ENCODE data around the gene HNF1A. TPM values are rescaled to one million over a fixed set of nuclear protein-coding genes. Genes with fewer than 3 reads are reported as not detected.

Gene HNF1A
- total and polyA plus RNA-seq, 10 of the 15 experiments (the other 5 are each of a cell fraction or from before 2014, with no cell fraction given): 0.10 TPM; not detected in 9

GRCh38 chr12:120992989-120993388, 14.6 kb downstream of the HNF1A start:
- Histone ChIP-seq H2AFZ (ENCODE audit: control insufficient read depth, low read depth, low read length) (no peak overlapping the region), H3K4me1 (ENCODE audit: control insufficient read depth, insufficient read depth, low read length) (no peaks in the 10 kb centered on the region), H3K4me2 (ENCODE audit: control insufficient read depth, insufficient read depth) (no peak overlapping the region), H3K27ac (ENCODE audit: control insufficient read depth, insufficient read depth) (no peak overlapping the region), H3K79me2 (ENCODE audit: control insufficient read depth, insufficient read depth, low read length) (no peaks in the 10 kb centered on the region), H3K4me3 (no peak overlapping the region), H3K27me3 (replicated peaks in 1 of 2; ENCODE audit: control insufficient read depth in 2 of 2, insufficient read depth in 2 of 2, low read length in 1 of 2) (no peaks in the 10 kb centered on the region), H4K20me1 (ENCODE audit: control insufficient read depth, insufficient read depth) (no peaks in the 10 kb centered on the region), H3K36me3 (ENCODE audit: control insufficient read depth in 2 of 2, insufficient read depth in 2 of 2, low read length in 1 of 2) (no peaks in the 10 kb centered on the region), H3K9me3 (replicated peaks; ENCODE audit: control insufficient read depth, insufficient read depth, low read length) (no peaks in the 10 kb centered on the region), H3K9ac (ENCODE audit: control insufficient read depth, insufficient read depth, low read length) (no peak overlapping the region)
- no TSS peak for BruUV-seq (replicated peaks)
- FAIRE-seq (no peak), ATAC-seq (no peak), DNase-seq (ENCODE audit: low read depth, low spot score) (no peak)
- no peak for TF ChIP-seq ZNF24 (IDR thresholded peaks at IDR 0.05)
- TF ChIP-seq BACH1 (IDR thresholded peaks at IDR 0.05; ENCODE audit: borderline replicate concordance): no peak
- no peak for TF ChIP-seq SIX5 (IDR thresholded peaks at IDR 0.05; ENCODE audit: low read depth, low read length, severe bottlenecking)
- TF ChIP-seq MYC (IDR thresholded peaks at IDR 0.05; ENCODE audit: insufficient read depth, insufficient read length, insufficient replicate concordance, low read length, severe bottlenecking): no peak
- TF ChIP-seq DPF2 (IDR thresholded peaks at IDR 0.05): no peak
- intact Hi-C loops (cut with micrococcal nuclease; ENCODE audit: unreplicated experiment) (no loop called here), in situ Hi-C loops (cut with MboI) (no loop called here)
- CTCF ChIA-PET: interaction anchor here (0.9 to 2.3 kb wide), 5 partner anchors 12 to 410 kb away, joined by 3 to 7 read pairs (median 3); no protein-coding TSS in a partner anchor
- RAD21 ChIA-PET (ENCODE audit: unreplicated experiment): no interaction called here
- 32% methylated on average over 1 of the region's 1 CpG for WGBS (ENCODE audit: insufficient coverage, insufficient replicate concordance, low lambda C conversion rate, missing lambda C conversion rate)
- SMC1A ChIA-PET (ENCODE audit: uncharacterized antibody, unreplicated experiment): interaction anchor here (0.5 to 1.7 kb wide), 4 partner anchors 9 to 92 kb away, joined by 3 to 6 read pairs (median 4); no protein-coding TSS in a partner anchor
- POLR2A ChIA-PET: interaction anchor here (0.5 kb wide), 1 partner anchor 13 kb away, joined by 3 read pairs; no protein-coding TSS in a partner anchor

- H3K27me3 ChIP-seq (replicated peaks in 1 of 2; ENCODE audit: control insufficient read depth in 2 of 2, insufficient read depth in 2 of 2, low read length in 1 of 2): no peaks in the 10 kb centered on the region
- RAD21 ChIA-PET (ENCODE audit: unreplicated experiment): no interaction called here
- WGBS (ENCODE audit: insufficient coverage, insufficient replicate concordance, low lambda C conversion rate, missing lambda C conversion rate): 48% methylated on average over 11 of the region's 11 CpGs
- no peak overlapping the region for H3K4me3 ChIP-seq
- FAIRE-seq: no peak
- no peaks in the 10 kb centered on the region for H4K20me1 ChIP-seq (ENCODE audit: control insufficient read depth, insufficient read depth)
- ATAC-seq: no peak
- SMC1A ChIA-PET (ENCODE audit: uncharacterized antibody, unreplicated experiment): interaction anchor here (1.3 to 1.5 kb wide), 2 partner anchors 9 to 63 kb away, joined by 3 to 6 read pairs; no protein-coding TSS in a partner anchor
- TF ChIP-seq WRNIP1 (IDR thresholded peaks at IDR 0.05; ENCODE audit: borderline replicate concordance, low read depth, low read length): no peak
- TF ChIP-seq, protein P1, sequence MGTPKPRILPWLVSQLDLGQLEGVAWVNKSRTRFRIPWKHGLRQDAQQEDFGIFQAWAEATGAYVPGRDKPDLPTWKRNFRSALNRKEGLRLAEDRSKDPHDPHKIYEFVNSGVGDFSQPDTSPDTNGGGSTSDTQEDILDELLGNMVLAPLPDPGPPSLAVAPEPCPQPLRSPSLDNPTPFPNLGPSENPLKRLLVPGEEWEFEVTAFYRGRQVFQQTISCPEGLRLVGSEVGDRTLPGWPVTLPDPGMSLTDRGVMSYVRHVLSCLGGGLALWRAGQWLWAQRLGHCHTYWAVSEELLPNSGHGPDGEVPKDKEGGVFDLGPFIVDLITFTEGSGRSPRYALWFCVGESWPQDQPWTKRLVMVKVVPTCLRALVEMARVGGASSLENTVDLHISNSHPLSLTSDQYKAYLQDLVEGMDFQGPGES (IDR thresholded peaks at IDR 0.05): no peak
- no peak for TF ChIP-seq NR2F1 (conservative IDR thresholded peaks at IDR 0.05)
- no peak for TF ChIP-seq ZZZ3 (IDR thresholded peaks at IDR 0.05; ENCODE audit: control insufficient read depth, insufficient read length, low read depth)
- no peak for TF ChIP-seq E4F1 (IDR thresholded peaks at IDR 0.05; ENCODE audit: borderline replicate concordance, partially characterized antibody)
- TF ChIP-seq SUZ12 (IDR thresholded peaks at IDR 0.05; ENCODE audit: unreplicated experiment): no peak
- no peak for TF ChIP-seq ATF7 (IDR thresholded peaks at IDR 0.05; ENCODE audit: low read depth)
- no peak for TF ChIP-seq PML (IDR thresholded peaks at IDR 0.05; ENCODE audit: low read length)
- no peak for TF ChIP-seq MEF2A (IDR thresholded peaks at IDR 0.05; ENCODE audit: insufficient read depth, low read depth, low read length)
- no peak for TF ChIP-seq GABPA (IDR thresholded peaks at IDR 0.05; ENCODE audit: low read depth)
- H3K4me1 ChIP-seq (ENCODE audit: control insufficient read depth, insufficient read depth, low read length): no peaks in the 10 kb centered on the region
- BruUV-seq (replicated peaks): no TSS peak
- no peak overlapping the region for H2AFZ ChIP-seq (ENCODE audit: control insufficient read depth, low read depth, low read length)
- H3K27ac ChIP-seq (ENCODE audit: control insufficient read depth, insufficient read depth): no peak overlapping the region
- POLR2A ChIA-PET: no interaction called here
- intact Hi-C loops (cut with micrococcal nuclease; ENCODE audit: unreplicated experiment): no loop called here
- H3K79me2 ChIP-seq (ENCODE audit: control insufficient read depth, insufficient read depth, low read length): no peaks in the 10 kb centered on the region
- CTCF ChIA-PET: interaction anchor here (1.2 to 2.3 kb wide), 3 partner anchors 12 to 67 kb away, joined by 3 to 7 read pairs (median 3); no protein-coding TSS in a partner anchor
- no peak overlapping the region for H3K4me2 ChIP-seq (ENCODE audit: control insufficient read depth, insufficient read depth)
- H3K36me3 ChIP-seq (ENCODE audit: control insufficient read depth in 2 of 2, insufficient read depth in 2 of 2, low read length in 1 of 2): no peaks in the 10 kb centered on the region
- DNase-seq (ENCODE audit: low read depth, low spot score): no peak
- H3K9me3 ChIP-seq (replicated peaks; ENCODE audit: control insufficient read depth, insufficient read depth, low read length): no peaks in the 10 kb centered on the region
- in situ Hi-C loops (cut with MboI): no loop called here
- no peak overlapping the region for H3K9ac ChIP-seq (ENCODE audit: control insufficient read depth, insufficient read depth, low read length)
Measured at GRCh38 chr12:120993496-120993895, 15.2 kb downstream of the HNF1A start.

Measured in GM12878 (cell line).